WTC11 (cell line): ENCODE measurements around the gene CFAP74. TPM values are rescaled to one million over a fixed set of nuclear protein-coding genes. Genes with fewer than 3 reads are reported as not detected.

Experiments
- ATAC-seq: fragments of 200-7000 bp; cut with Tn5 transposase; 2 replicates; pipeline ENCODE4 v1.10.0; 2021; ENCODE audit warnings: mild to moderate bottlenecking, moderate library complexity
- CTCF ChIA-PET: fragments of 300-600 bp; sonication (Branson Sonifier 250); formaldehyde crosslinking; loops from one replicate; lab custom pipeline; 2021; ENCODE audit warnings: antibody characterized with exemption; lab: Charles Lee
- POLR2A ChIA-PET: fragments of 350-600 bp; sonication (Branson Sonifier 250); formaldehyde crosslinking; loops from one replicate; lab custom pipeline; 2021; ENCODE audit warnings: antibody characterized with exemption; lab: Charles Lee
- DNase-seq: peaks from one replicate; pipeline ENCODE4 v3.0.0; 2021; ENCODE audit warnings: low spot score
- H3K27ac Mint-ChIP-seq: 2 replicates; pipeline ENCODE4 v1.8.0; 2021; ENCODE audit warnings: mixed read lengths
- H3K27me3 Mint-ChIP-seq: 2 replicates; pipeline ENCODE4 v1.8.0; 2021; ENCODE audit warnings: low read depth, mild to moderate bottlenecking, moderate library complexity, mixed read lengths
- H3K36me3 Mint-ChIP-seq: 2 replicates; pipeline ENCODE4 v1.8.0; 2021; ENCODE audit warnings: mixed read lengths
- H3K4me1 Mint-ChIP-seq: 2 replicates; pipeline ENCODE4 v1.8.0; 2022; ENCODE audit warnings: mixed read lengths
- H3K4me3 Mint-ChIP-seq: 2 replicates; pipeline ENCODE4 v1.8.0; 2021; ENCODE audit warnings: mild to moderate bottlenecking, moderate library complexity, mixed read lengths
- H3K9me3 Mint-ChIP-seq: 2 replicates; pipeline ENCODE4 v1.8.0; 2021; ENCODE audit warnings: mixed read lengths
- ATF1 ChIP-seq: sonication (generic); formaldehyde crosslinking; IDR thresholded peaks from 2 replicates; pipeline ENCODE4 v1.8.1; 2023; ENCODE audit warnings: mild to moderate bottlenecking, moderate library complexity, missing genetic modification reagents
- CTCF ChIP-seq: fragments of 200-600 bp; IDR thresholded peaks from 2 replicates; pipeline ENCODE4 v1.8.0; 2022; ENCODE audit warnings: antibody characterized with exemption
- E2F1 ChIP-seq: sonication (generic); formaldehyde crosslinking; IDR thresholded peaks from 2 replicates; pipeline ENCODE4 v1.8.0; 2022; ENCODE audit warnings: mild to moderate bottlenecking, missing genetic modification reagents
- ESRRA ChIP-seq: sonication (generic); formaldehyde crosslinking; IDR thresholded peaks from 2 replicates; pipeline ENCODE4 v1.8.1; 2022; ENCODE audit warnings: mild to moderate bottlenecking, missing genetic modification reagents, borderline replicate concordance
- ETV6 ChIP-seq: sonication (generic); formaldehyde crosslinking; IDR thresholded peaks from 2 replicates; pipeline ENCODE4 v1.8.1; 2022; ENCODE audit warnings: mild to moderate bottlenecking, missing genetic modification reagents
- GABPB1 ChIP-seq: sonication (generic); formaldehyde crosslinking; IDR thresholded peaks from 2 replicates; pipeline ENCODE4 v1.8.1; 2023; ENCODE audit warnings: mild to moderate bottlenecking, missing genetic modification reagents
- HMGA2 ChIP-seq: fragments of 250-450 bp; sonication (Bioruptor Pico); IDR thresholded peaks from 2 replicates; pipeline ENCODE4 v1.4.0; 2021; ENCODE audit warnings: mild to moderate bottlenecking, moderate library complexity
- NR2C2 ChIP-seq: sonication (generic); formaldehyde crosslinking; IDR thresholded peaks from 2 replicates; pipeline ENCODE4 v1.8.0; 2022; ENCODE audit warnings: mild to moderate bottlenecking, missing genetic modification reagents
- NR3C1 ChIP-seq: sonication (generic); formaldehyde crosslinking; conservative IDR thresholded peaks from 2 replicates; pipeline ENCODE4 v1.8.1; 2023; ENCODE audit warnings: low read depth, mild to moderate bottlenecking, missing genetic modification reagents
- PREB ChIP-seq: sonication (generic); formaldehyde crosslinking; IDR thresholded peaks from 2 replicates; pipeline ENCODE4 v1.8.1; 2022; ENCODE audit warnings: mild to moderate bottlenecking, missing genetic modification reagents, moderate library complexity, borderline replicate concordance
- RELA ChIP-seq: sonication (generic); formaldehyde crosslinking; IDR thresholded peaks from 2 replicates; pipeline ENCODE4 v1.8.1; 2022; ENCODE audit warnings: missing genetic modification reagents, mild to moderate bottlenecking, borderline replicate concordance
- RORB ChIP-seq: fragments of 250-450 bp; sonication (Bioruptor Pico); IDR thresholded peaks from 2 replicates; pipeline ENCODE4 v1.9.0; 2021; ENCODE audit warnings: mild to moderate bottlenecking
- TEAD1 ChIP-seq: sonication (generic); formaldehyde crosslinking; IDR thresholded peaks from 2 replicates; pipeline ENCODE4 v1.8.0; 2022; ENCODE audit warnings: mild to moderate bottlenecking, missing genetic modification reagents
- ZNF138 ChIP-seq: sonication (generic); formaldehyde crosslinking; conservative IDR thresholded peaks from 2 replicates; pipeline ENCODE4 v1.8.1; 2022; ENCODE audit warnings: mild to moderate bottlenecking, moderate library complexity, missing genetic modification reagents
- ZNF423 ChIP-seq: fragments of 250-450 bp; sonication (Bioruptor Pico); IDR thresholded peaks from 2 replicates; pipeline ENCODE4 v2.1.2; 2022; ENCODE audit warnings: mild to moderate bottlenecking, moderate library complexity
- ZNF425 ChIP-seq: fragments of 250-450 bp; sonication (Bioruptor Pico); conservative IDR thresholded peaks from 2 replicates; pipeline ENCODE4 v1.9.0; 2021; ENCODE audit warnings: mild to moderate bottlenecking
- total RNA-seq: library from RNA; stranded (reverse); gene quantifications from 3 replicates; pipeline ENCODE4 v1.2.3, GENCODE V29; 2021
- TF ChIP-seq, protein P1 (sequence below): fragments of 250-450 bp; sonication (Bioruptor Pico); IDR thresholded peaks from 2 replicates; pipeline ENCODE4 v1.9.0; 2021; ENCODE audit warnings: mild to moderate bottlenecking, borderline replicate concordance
- TF ChIP-seq, protein P2 (sequence below): fragments of 250-450 bp; sonication (Bioruptor Pico); IDR thresholded peaks from 2 replicates; pipeline ENCODE4 v1.8.0; 2021; ENCODE audit warnings: mild to moderate bottlenecking

CFAP74 gene
- total RNA-seq, 1 experiment from 2014 or later, result 0.35 TPM

DNA sequence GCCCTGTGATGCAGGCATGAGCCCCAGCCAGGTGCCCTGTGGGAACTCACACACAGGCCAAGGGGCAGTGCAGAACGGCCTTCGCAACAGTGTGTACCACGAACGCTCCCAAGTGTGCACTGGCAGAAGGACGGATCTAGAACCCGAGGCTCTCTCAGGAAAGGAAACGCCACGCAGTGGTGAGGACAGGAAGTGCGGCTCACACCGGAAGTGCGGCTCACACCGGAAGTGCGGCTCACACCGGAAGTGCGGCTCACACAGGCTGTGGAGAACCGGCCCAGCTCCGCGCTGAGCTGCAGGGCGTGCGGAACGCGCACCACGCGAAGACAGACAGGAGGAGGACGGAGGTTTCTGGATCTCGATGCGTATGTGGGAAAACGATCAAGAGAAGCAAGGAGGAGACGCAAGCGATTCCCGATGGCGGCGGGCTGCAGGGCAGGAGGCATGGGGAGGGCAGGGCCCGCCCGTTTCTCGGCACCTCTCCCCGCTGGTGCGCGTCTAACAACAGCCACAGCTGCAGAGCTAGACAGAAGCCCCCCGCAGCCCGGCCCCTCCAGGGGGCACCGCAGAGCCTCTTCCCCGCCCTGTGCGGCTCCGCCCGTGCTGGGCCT lies 48.6 kb downstream of the CFAP74 start:
- CTCF ChIA-PET, result interaction anchor here (0.5 to 11.8 kb wide), 7 partner anchors 11 to 113 kb away, joined by 3 to 312 read pairs (median 3); partner anchors contain the start of gene PRKCZ
- Mint-ChIP-seq H3K4me3 (no peak overlapping the region), H3K36me3 (no peaks in the 10 kb centered on the region), H3K9me3 (peaks cover 17% of the 10 kb centered on the region), H3K4me1 (peaks cover 4% of the 10 kb centered on the region; the same call in 1 of the 2 replicates), H3K27ac (peak overlapping the region; percentile 92; the same call in 1 of the 2 replicates), H3K27me3 (no peaks in the 10 kb centered on the region; the same call in 1 of the 2 replicates)
- peak; percentile 36; the same call in 1 of the 2 replicates for ATAC-seq
- POLR2A ChIA-PET, result interaction anchor here (0.8 kb wide), 1 partner anchor 90 kb away, joined by 3 read pairs; no protein-coding TSS in a partner anchor
- TF ChIP-seq HMGA2, result no peak
- TF ChIP-seq ZNF138, result no peak
- no peak for TF ChIP-seq RORB (CRISPR knock-in tag)
- TF ChIP-seq ETV6, result peak; percentile 85
- TF ChIP-seq GABPB1 (CRISPR knock-in tag), result no peak
- TF ChIP-seq TEAD1 (CRISPR knock-in tag), result no peak
- TF ChIP-seq, protein P1, sequence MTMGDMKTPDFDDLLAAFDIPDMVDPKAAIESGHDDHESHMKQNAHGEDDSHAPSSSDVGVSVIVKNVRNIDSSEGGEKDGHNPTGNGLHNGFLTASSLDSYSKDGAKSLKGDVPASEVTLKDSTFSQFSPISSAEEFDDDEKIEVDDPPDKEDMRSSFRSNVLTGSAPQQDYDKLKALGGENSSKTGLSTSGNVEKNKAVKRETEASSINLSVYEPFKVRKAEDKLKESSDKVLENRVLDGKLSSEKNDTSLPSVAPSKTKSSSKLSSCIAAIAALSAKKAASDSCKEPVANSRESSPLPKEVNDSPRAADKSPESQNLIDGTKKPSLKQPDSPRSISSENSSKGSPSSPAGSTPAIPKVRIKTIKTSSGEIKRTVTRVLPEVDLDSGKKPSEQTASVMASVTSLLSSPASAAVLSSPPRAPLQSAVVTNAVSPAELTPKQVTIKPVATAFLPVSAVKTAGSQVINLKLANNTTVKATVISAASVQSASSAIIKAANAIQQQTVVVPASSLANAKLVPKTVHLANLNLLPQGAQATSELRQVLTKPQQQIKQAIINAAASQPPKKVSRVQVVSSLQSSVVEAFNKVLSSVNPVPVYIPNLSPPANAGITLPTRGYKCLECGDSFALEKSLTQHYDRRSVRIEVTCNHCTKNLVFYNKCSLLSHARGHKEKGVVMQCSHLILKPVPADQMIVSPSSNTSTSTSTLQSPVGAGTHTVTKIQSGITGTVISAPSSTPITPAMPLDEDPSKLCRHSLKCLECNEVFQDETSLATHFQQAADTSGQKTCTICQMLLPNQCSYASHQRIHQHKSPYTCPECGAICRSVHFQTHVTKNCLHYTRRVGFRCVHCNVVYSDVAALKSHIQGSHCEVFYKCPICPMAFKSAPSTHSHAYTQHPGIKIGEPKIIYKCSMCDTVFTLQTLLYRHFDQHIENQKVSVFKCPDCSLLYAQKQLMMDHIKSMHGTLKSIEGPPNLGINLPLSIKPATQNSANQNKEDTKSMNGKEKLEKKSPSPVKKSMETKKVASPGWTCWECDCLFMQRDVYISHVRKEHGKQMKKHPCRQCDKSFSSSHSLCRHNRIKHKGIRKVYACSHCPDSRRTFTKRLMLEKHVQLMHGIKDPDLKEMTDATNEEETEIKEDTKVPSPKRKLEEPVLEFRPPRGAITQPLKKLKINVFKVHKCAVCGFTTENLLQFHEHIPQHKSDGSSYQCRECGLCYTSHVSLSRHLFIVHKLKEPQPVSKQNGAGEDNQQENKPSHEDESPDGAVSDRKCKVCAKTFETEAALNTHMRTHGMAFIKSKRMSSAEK, result no peak
- no peak for TF ChIP-seq ZNF425 (CRISPR knock-in tag)
- no peak for TF ChIP-seq NR3C1 (CRISPR knock-in tag)
- TF ChIP-seq, protein P2, sequence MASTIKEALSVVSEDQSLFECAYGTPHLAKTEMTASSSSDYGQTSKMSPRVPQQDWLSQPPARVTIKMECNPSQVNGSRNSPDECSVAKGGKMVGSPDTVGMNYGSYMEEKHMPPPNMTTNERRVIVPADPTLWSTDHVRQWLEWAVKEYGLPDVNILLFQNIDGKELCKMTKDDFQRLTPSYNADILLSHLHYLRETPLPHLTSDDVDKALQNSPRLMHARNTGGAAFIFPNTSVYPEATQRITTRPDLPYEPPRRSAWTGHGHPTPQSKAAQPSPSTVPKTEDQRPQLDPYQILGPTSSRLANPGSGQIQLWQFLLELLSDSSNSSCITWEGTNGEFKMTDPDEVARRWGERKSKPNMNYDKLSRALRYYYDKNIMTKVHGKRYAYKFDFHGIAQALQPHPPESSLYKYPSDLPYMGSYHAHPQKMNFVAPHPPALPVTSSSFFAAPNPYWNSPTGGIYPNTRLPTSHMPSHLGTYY, result no peak
- no peak for TF ChIP-seq E2F1 (CRISPR knock-in tag)
- peak; percentile 28; the same call in 1 of the 2 replicates for TF ChIP-seq CTCF
- TF ChIP-seq PREB, result no peak
- no peak for TF ChIP-seq NR2C2 (CRISPR knock-in tag)
- no peak for TF ChIP-seq ATF1 (CRISPR knock-in tag)
- TF ChIP-seq ESRRA (CRISPR knock-in tag), result no peak
- 0 out of 2 replicates have a peak, but pooled peaks have one; percentile 26 for TF ChIP-seq RELA (CRISPR knock-in tag)
- no peak for TF ChIP-seq ZNF423
- DNase-seq, result peak; percentile 41
